BJ (cell line): ENCODE data around the gene SCFD1. TPM values are rescaled to one million over a fixed set of nuclear protein-coding genes. Genes with fewer than 3 reads are reported as not detected.

ENCODE experiments used
- CTCF ChIA-PET: fragments of 350-600 bp; formaldehyde crosslinking; extraction: SDS; loops from one replicate; lab custom pipeline; 2021; ENCODE audit warnings: antibody characterized with exemption, inconsistent platforms; lab: Yijun Ruan, JAX
- POLR2A ChIA-PET: fragments of 300-600 bp; sonication (Branson Sonifier 250); formaldehyde crosslinking; extraction: SDS; loops from one replicate; lab custom pipeline; 2021; ENCODE audit warnings: antibody characterized with exemption; lab: Charles Lee
- DNase-seq: peaks from one replicate; pipeline ENCODE4 v3.0.0-alpha.2; 2011; ENCODE audit warnings: low read depth
- H3K27me3 ChIP-seq: 2 replicates; pipeline ENCODE4 v1.6.0; 2011; ENCODE audit warnings: low read length; ENCODE audit not compliant: control insufficient read depth, insufficient read depth
- H3K36me3 ChIP-seq: 2 replicates; pipeline ENCODE4 v1.5.1; 2011; ENCODE audit warnings: low read length; ENCODE audit not compliant: control insufficient read depth, insufficient read depth
- H3K4me3 ChIP-seq: 2 replicates; pipeline ENCODE4 v1.5.1; 2011; ENCODE audit warnings: low read depth, mild to moderate bottlenecking, control low read depth, low read length
- CTCF ChIP-seq: IDR thresholded peaks from 2 replicates; pipeline ENCODE4 v1.5.1; 2011; ENCODE audit warnings: low read depth, mild to moderate bottlenecking, control low read depth, inconsistent platforms, low read length, moderate library complexity; ENCODE audit not compliant: insufficient read depth
- polyA plus RNA-seq: library from polyadenylated mRNA; depleted of rRNA; stranded (reverse); fragments of >200 nt; gene quantifications from 2 replicates; pipeline ENCODE4 v1.2.3, GENCODE V29; 2011

Gene SCFD1
- polyA plus RNA-seq, 1 experiment: 61.0 TPM

GRCh38 chr14:30706704-30707103, 84.6 kb downstream of the SCFD1 start:
- CTCF ChIA-PET: interaction anchor here (1.6 kb wide), 1 partner anchor 40 kb away, joined by 3 read pairs; no protein-coding TSS in a partner anchor

DNA sequence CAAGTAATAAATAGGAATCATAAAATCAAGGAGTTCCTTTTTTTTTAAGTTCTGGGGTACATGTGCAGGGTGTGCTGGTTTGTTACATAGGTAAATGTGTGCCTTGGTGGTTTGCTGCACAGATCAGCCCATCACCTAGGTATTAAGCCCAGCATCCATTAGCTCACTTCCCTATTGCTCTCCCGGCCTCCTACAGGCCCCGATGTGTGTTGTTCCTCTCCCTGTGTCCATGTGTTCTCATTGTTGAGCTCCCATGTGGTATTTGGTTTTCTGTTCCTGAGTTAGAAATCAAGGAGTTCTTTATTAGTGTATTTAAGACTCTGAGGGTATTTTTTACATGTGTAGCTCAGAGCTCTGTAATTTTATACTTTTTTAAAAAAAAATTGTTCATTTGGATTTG, 86.0 kb downstream of the SCFD1 start:
- TF ChIP-seq CTCF: no peak
- POLR2A ChIA-PET: no interaction called here
- CTCF ChIA-PET: no interaction called here

More at GRCh38 chr14:30706704-30707103, 84.6 kb downstream of the SCFD1 start:
- POLR2A ChIA-PET: no interaction called here
- DNase-seq: no peak
- H3K27me3 ChIP-seq: no peaks in the 10 kb centered on the region
- TF ChIP-seq CTCF: no peak
- H3K36me3 ChIP-seq: peaks cover 4% of the 10 kb centered on the region
- no peak overlapping the region for H3K4me3 ChIP-seq

GRCh38 chr14:30709201-30709600, 87.1 kb downstream of the SCFD1 start:
- ChIA-PET CTCF (no interaction called here), POLR2A (no interaction called here)
- Histone ChIP-seq H3K27me3 (no peaks in the 10 kb centered on the region), H3K36me3 (peaks cover 4% of the 10 kb centered on the region), H3K4me3 (no peak overlapping the region)
- DNase-seq: no peak
- TF ChIP-seq CTCF: no peak

More for the DNA sequence above, 86.0 kb downstream of the SCFD1 start:
- H3K27me3 ChIP-seq: no peaks in the 10 kb centered on the region
- peaks cover 4% of the 10 kb centered on the region for H3K36me3 ChIP-seq
- DNase-seq: no peak
- no peak overlapping the region for H3K4me3 ChIP-seq

GRCh38 chr14:30710876-30711275, 88.8 kb downstream of the SCFD1 start:
- Histone ChIP-seq H3K27me3 (no peaks in the 10 kb centered on the region), H3K36me3 (peaks cover 4% of the 10 kb centered on the region), H3K4me3 (no peak overlapping the region)
- no peak for TF ChIP-seq CTCF
- DNase-seq: peak; percentile 20
- POLR2A ChIA-PET: interaction anchor here (0.6 kb wide), 1 partner anchor 13 kb away, joined by 3 read pairs; no protein-coding TSS in a partner anchor
- CTCF ChIA-PET: no interaction called here

GRCh38 chr14:30719137-30719536, 97.0 kb downstream of the SCFD1 start:
- POLR2A ChIA-PET: no interaction called here
- Histone ChIP-seq H3K4me3 (no peak overlapping the region), H3K36me3 (no peaks in the 10 kb centered on the region), H3K27me3 (no peaks in the 10 kb centered on the region)
- DNase-seq: no peak
- CTCF ChIA-PET: no interaction called here
- no peak for TF ChIP-seq CTCF
